Keratinocyte (primary cell): ENCODE results near the gene ETHE1.

Source experiments
- EZH2 ChIP-seq: IDR thresholded peaks from one replicate; pipeline ENCODE4 v1.6.1; 2012; ENCODE audit warnings: inconsistent platforms, mild to moderate bottlenecking, low read length, moderate library complexity
- TF ChIP-seq, protein P1 (sequence below), 3 experiments: IDR thresholded peaks in 1 of 3; conservative IDR thresholded peaks in 1 of 3; optimal IDR thresholded peaks in 1 of 3; 2 replicates in 2 of 3; 3 replicates in 1 of 3; pipeline versions ENCODE3 to v1.5.1; 2011; ENCODE audit warnings: low read length in 3 of 3, mild to moderate bottlenecking in 3 of 3, moderate library complexity in 2 of 3, control low read depth in 1 of 3, inconsistent platforms in 1 of 3; ENCODE audit not compliant: insufficient read depth in 2 of 3; ENCODE audit errors: extremely low read depth in 1 of 3

DNA sequence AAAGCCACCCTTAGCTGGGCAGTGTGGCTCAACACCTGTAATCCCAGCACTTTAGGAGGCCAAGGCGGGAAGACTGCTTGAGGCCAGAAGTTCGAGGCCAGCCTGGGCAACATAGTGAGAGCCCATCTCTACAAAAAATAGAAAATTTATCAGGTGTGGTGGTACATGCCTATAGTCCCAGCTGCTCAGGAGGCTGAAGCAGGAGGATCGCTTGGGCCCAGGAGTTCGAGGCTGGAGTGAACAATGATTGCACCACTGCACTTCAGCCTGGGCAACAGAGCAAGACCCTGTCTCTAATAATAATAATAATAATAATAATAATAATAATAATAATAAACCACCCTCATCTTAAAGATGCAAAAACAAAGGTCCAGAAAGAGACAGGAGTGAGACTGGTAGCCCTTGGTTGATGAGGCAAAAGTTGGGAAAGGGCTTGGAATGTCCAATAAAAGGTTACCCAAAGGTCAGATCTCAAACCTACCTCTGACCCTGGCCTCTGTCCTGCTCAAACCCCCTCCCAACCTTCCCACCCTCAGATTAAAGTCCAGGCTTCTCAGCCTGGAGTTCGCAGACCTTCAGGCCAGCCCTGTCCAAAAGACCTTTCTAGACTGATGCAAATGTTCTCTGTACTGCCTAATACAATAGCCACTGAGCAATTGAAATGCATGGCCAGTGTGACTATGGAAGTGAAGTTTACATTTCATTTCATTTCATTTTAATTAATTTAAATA lies 15.1 kb upstream of the ETHE1 start:
- TF ChIP-seq, protein P1, sequence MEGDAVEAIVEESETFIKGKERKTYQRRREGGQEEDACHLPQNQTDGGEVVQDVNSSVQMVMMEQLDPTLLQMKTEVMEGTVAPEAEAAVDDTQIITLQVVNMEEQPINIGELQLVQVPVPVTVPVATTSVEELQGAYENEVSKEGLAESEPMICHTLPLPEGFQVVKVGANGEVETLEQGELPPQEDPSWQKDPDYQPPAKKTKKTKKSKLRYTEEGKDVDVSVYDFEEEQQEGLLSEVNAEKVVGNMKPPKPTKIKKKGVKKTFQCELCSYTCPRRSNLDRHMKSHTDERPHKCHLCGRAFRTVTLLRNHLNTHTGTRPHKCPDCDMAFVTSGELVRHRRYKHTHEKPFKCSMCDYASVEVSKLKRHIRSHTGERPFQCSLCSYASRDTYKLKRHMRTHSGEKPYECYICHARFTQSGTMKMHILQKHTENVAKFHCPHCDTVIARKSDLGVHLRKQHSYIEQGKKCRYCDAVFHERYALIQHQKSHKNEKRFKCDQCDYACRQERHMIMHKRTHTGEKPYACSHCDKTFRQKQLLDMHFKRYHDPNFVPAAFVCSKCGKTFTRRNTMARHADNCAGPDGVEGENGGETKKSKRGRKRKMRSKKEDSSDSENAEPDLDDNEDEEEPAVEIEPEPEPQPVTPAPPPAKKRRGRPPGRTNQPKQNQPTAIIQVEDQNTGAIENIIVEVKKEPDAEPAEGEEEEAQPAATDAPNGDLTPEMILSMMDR (optimal IDR thresholded peaks at IDR 0.05 in 1 of 3, IDR thresholded peaks at IDR 0.05 in 1 of 3, conservative IDR thresholded peaks at IDR 0.05 in 1 of 3; ENCODE audit: extremely low read depth in 1 of 3, insufficient read depth in 2 of 3, low read length in 3 of 3) = no peak
- TF ChIP-seq EZH2 = no peak
